Spleen (tissue), 7 donors: ENCODE data around the gene TRAF1.

ENCODE experiments used
- POLR2A ChIP-seq, 3 donors: fragments of 450-650 bp; IDR thresholded peaks; one replicate each; pipeline ENCODE4 v1.5.1; 2017; ENCODE audit warnings: antibody characterized with exemption in 3 of 3, mild to moderate bottlenecking in 1 of 3
- POLR2AphosphoS5 ChIP-seq, 3 donors: sonication (generic); formaldehyde crosslinking; IDR thresholded peaks; one replicate each; pipeline ENCODE4 v1.5.1; 2017; ENCODE audit warnings: antibody characterized with exemption in 3 of 3
- TF ChIP-seq, protein P1 (sequence below), 11 experiments: fragments of 200-600 bp in 7 of 11; fragments of 450-650 bp in 4 of 11; sonication (generic) in 4 of 11; IDR thresholded peaks in 8 of 11; conservative IDR thresholded peaks in 3 of 11; 1 replicate in 7 of 11; 2 replicates in 4 of 11; pipeline versions ENCODE4 v1.4.0 to v1.8.0; 2016 to 2021; ENCODE audit warnings: antibody characterized with exemption in 11 of 11, inconsistent platforms in 4 of 11, mild to moderate bottlenecking in 1 of 11
- donor health status: DM: no; HTN: no; CAD: no; lungs with moderate emphysema.
- donor health status: DM: no; HTN: no; CAD: no.
- donor health status: DM: no; HTN: no; CAD: no.

DNA sequence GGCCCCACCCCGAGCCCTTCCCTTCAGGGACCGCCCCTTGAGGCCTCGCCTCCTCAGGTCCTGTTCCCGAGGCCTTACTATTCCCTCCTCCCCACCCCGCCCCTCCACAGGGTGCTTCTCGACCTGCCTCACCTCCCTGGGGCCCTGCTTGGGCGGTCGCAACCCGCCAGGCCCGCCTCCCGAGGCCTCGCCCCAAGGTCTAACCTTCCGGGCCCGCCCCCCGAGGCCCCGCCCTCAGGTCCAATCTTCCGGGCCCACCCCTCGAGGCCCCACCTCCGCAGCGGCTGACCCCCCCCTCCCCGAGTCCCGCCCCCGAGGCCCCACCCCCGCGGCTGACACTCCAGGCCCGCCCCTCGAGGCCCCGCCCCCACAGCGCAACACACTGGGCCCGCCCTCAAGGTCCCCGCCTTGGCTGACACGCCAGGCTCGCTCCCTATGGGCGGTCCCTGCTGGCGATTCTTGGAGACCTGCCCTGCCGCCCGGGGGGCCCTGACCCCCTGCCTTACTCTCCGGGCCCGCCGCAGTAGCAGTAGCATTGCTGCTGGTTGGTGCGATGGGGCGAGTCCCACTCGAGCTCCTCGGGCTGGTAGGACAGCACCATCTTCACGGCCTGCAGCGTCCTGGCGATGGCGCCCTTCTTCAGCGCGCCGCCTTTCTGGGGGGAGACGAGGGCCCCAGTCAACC, 57.8 kb downstream of the TRAF1 start:
- TF ChIP-seq POLR2AphosphoS5 (IDR thresholded peaks at IDR 0.05) (peak; percentile 85 to 93 (median 88)), POLR2A (IDR thresholded peaks at IDR 0.05) (peak in 1 of 3 donors; percentile 39)
- TF ChIP-seq, protein P1, sequence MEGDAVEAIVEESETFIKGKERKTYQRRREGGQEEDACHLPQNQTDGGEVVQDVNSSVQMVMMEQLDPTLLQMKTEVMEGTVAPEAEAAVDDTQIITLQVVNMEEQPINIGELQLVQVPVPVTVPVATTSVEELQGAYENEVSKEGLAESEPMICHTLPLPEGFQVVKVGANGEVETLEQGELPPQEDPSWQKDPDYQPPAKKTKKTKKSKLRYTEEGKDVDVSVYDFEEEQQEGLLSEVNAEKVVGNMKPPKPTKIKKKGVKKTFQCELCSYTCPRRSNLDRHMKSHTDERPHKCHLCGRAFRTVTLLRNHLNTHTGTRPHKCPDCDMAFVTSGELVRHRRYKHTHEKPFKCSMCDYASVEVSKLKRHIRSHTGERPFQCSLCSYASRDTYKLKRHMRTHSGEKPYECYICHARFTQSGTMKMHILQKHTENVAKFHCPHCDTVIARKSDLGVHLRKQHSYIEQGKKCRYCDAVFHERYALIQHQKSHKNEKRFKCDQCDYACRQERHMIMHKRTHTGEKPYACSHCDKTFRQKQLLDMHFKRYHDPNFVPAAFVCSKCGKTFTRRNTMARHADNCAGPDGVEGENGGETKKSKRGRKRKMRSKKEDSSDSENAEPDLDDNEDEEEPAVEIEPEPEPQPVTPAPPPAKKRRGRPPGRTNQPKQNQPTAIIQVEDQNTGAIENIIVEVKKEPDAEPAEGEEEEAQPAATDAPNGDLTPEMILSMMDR (IDR thresholded peaks at IDR 0.05 in 8 of 11, conservative IDR thresholded peaks at IDR 0.05 in 3 of 11) = peak in 10 of 11 experiments; percentile 22 to 66 (median 56)
